RWPE2 (cell line): Measurements from ENCODE around the gene EYA4.

Source experiments
- ATAC-seq: fragments of 200-7000 bp; cut with Tn5 transposase; 3 replicates; pipeline ENCODE4 v1.9.1; 2021; ENCODE audit warnings: low read depth
- DNase-seq: peaks from one replicate; pipeline ENCODE4 v3.0.0-alpha.2; 2020; ENCODE audit warnings: low spot score
- H3K27ac ChIP-seq: fragments of 450-650 bp; 2 replicates; pipeline ENCODE4 v1.5.1; 2017; ENCODE audit warnings: mild to moderate bottlenecking; ENCODE audit not compliant: poor library complexity, severe bottlenecking
- H3K27me3 ChIP-seq: fragments of 250-450 bp; sonication (Bioruptor Pico); 2 replicates; pipeline ENCODE4 v1.5.1; 2021; ENCODE audit warnings: mild to moderate bottlenecking, moderate library complexity; ENCODE audit not compliant: insufficient read depth, poor library complexity, severe bottlenecking
- H3K36me3 ChIP-seq: fragments of 250-450 bp; sonication (Bioruptor Pico); 2 replicates; pipeline ENCODE4 v1.5.1; 2020; ENCODE audit warnings: low read depth, mild to moderate bottlenecking, moderate library complexity
- H3K4me1 ChIP-seq: fragments of 250-450 bp; sonication (Bioruptor Pico); 2 replicates; pipeline ENCODE4 v1.5.1; 2021; ENCODE audit warnings: mild to moderate bottlenecking, moderate library complexity; ENCODE audit not compliant: insufficient read depth, poor library complexity, severe bottlenecking
- H3K4me3 ChIP-seq: fragments of 250-450 bp; sonication (Bioruptor Pico); 2 replicates; pipeline ENCODE4 v1.5.1; 2021; ENCODE audit warnings: mild to moderate bottlenecking, moderate library complexity; ENCODE audit not compliant: severe bottlenecking
- H3K9me3 ChIP-seq: fragments of 250-450 bp; sonication (Bioruptor Pico); 2 replicates; pipeline ENCODE4 v1.5.1; 2021; ENCODE audit warnings: mild to moderate bottlenecking, moderate library complexity; ENCODE audit not compliant: severe bottlenecking
- CTCF ChIP-seq: fragments of 450-650 bp; IDR thresholded peaks from one replicate; pipeline ENCODE4 v1.5.1; 2017; ENCODE audit warnings: mild to moderate bottlenecking, moderate library complexity; ENCODE audit not compliant: poor library complexity, severe bottlenecking

EYA4 gene

GRCh38 chr6:133203344-133203697 is 37.8 kb upstream of the EYA4 start:
- Histone ChIP-seq H3K36me3 (no peaks in the 10 kb centered on the region), H3K27ac (no peak overlapping the region), H3K4me1 (no peaks in the 10 kb centered on the region), H3K27me3 (no peaks in the 10 kb centered on the region), H3K4me3 (no peak overlapping the region), H3K9me3 (no peaks in the 10 kb centered on the region)
- TF ChIP-seq CTCF, result no peak
- ATAC-seq (no peak), DNase-seq (no peak)

- ATAC-seq (no peak), DNase-seq (no peak)
- Histone ChIP-seq H3K27ac (no peak overlapping the region), H3K27me3 (no peaks in the 10 kb centered on the region), H3K9me3 (no peaks in the 10 kb centered on the region), H3K36me3 (no peaks in the 10 kb centered on the region), H3K4me1 (no peaks in the 10 kb centered on the region), H3K4me3 (no peak overlapping the region)
- TF ChIP-seq CTCF, result no peak
Observed at GRCh38 chr6:133205304-133205703, 35.9 kb upstream of the EYA4 start.

- H3K36me3 ChIP-seq, result no peaks in the 10 kb centered on the region
- no peak overlapping the region for H3K4me3 ChIP-seq
- no peaks in the 10 kb centered on the region for H3K4me1 ChIP-seq
- H3K9me3 ChIP-seq, result no peaks in the 10 kb centered on the region
- H3K27ac ChIP-seq, result no peak overlapping the region
- DNase-seq (no peak), ATAC-seq (no peak)
- no peaks in the 10 kb centered on the region for H3K27me3 ChIP-seq
- no peak for TF ChIP-seq CTCF
Observed at GRCh38 chr6:133206942-133207341, 34.2 kb upstream of the EYA4 start.

- ATAC-seq (no peak), DNase-seq (no peak)
- H3K27me3 ChIP-seq, result no peaks in the 10 kb centered on the region
- no peak overlapping the region for H3K27ac ChIP-seq
- no peak for TF ChIP-seq CTCF
- no peaks in the 10 kb centered on the region for H3K9me3 ChIP-seq
- no peaks in the 10 kb centered on the region for H3K36me3 ChIP-seq
- no peaks in the 10 kb centered on the region for H3K4me1 ChIP-seq
- no peak overlapping the region for H3K4me3 ChIP-seq
Observed at GRCh38 chr6:133207754-133208153, 33.4 kb upstream of the EYA4 start.

GRCh38 chr6:133208183-133208755 is 32.9 kb upstream of the EYA4 start:
- H3K36me3 ChIP-seq, result no peaks in the 10 kb centered on the region
- DNase-seq (no peak), ATAC-seq (no peak)
- no peak overlapping the region for H3K4me3 ChIP-seq
- no peaks in the 10 kb centered on the region for H3K27me3 ChIP-seq
- H3K9me3 ChIP-seq, result no peaks in the 10 kb centered on the region
- H3K4me1 ChIP-seq, result no peaks in the 10 kb centered on the region
- TF ChIP-seq CTCF, result no peak
- no peak overlapping the region for H3K27ac ChIP-seq
